PFSK-1 (cell line): Measurements from ENCODE around the gene DST.

Source experiments
- POLR2AphosphoS5 ChIP-seq: IDR thresholded peaks from 2 replicates; pipeline ENCODE4 v1.6.1; 2012; ENCODE audit warnings: low read depth, mild to moderate bottlenecking, control low read depth, low read length, moderate library complexity
- REST ChIP-seq, 2 experiments: IDR thresholded peaks; 2 replicates each; pipeline versions ENCODE4 v1.6.1 to v1.8.0; 2011 to 2012; ENCODE audit warnings: low read depth in 2 of 2, low read length in 2 of 2, control low read depth in 1 of 2, inconsistent platforms in 1 of 2, mild to moderate bottlenecking in 1 of 2, moderate library complexity in 1 of 2; ENCODE audit not compliant: insufficient read depth in 1 of 2

GRCh38 chr6:56450882-56451739, 191.6 kb downstream of the DST start:
- TF ChIP-seq POLR2AphosphoS5 (no peak), REST (IDR thresholded peaks at IDR 0.05; ENCODE audit: insufficient read depth in 1 of 2, low read depth in 2 of 2, low read length in 2 of 2) (no peak)
